ENCODE results near the gene CTNS. TPM values are rescaled to one million over a fixed set of nuclear protein-coding genes. Genes with fewer than 3 reads are reported as not detected.

CTNS gene
- total RNA-seq = 10 to 100 TPM in 1 of 2 donors, 1 to 10 TPM in 1; 6.6 to 23.3 TPM

GRCh38 chr17:3636154-3636907, at the start of gene CTNS, which contains the start of gene SHPK:
Gene CTNS (plus strand): TSS chr17:3636760. CDS start chr17:3640207, 3,447 bp downstream.
Gene SHPK (minus strand): TSS chr17:3636250. CDS start chr17:3636219, 31 bp downstream.
- ATAC-seq (ENCODE audit: insufficient number of reproducible peaks, low FRiP score, low read depth) = peak; percentile 96
- H3K27ac ChIP-seq = peak within 1 kb of the TSS; percentile 96 to 98
- no peak for TF ChIP-seq CTCF (IDR thresholded peaks at IDR 0.05)
- no peaks in the 10 kb centered on the region for H3K36me3 ChIP-seq
- no peaks in the 10 kb centered on the region for H3K27me3 ChIP-seq (replicated peaks; ENCODE audit: insufficient read depth)
- H3K9me3 ChIP-seq = no peaks in the 10 kb centered on the region
- peak within 1 kb of the TSS; percentile 96 for H3K4me3 ChIP-seq
- H3K4me1 ChIP-seq (ENCODE audit: control insufficient read depth in 1 of 2, low read depth in 2 of 2) = peaks cover 20 to 25% of the 10 kb centered on the region in 2 donors
- peak; percentile 90 for DNase-seq (ENCODE audit: low spot score)

GRCh38 chr17:3589784-3590183, 46.8 kb upstream of the CTNS start:
- DNase-seq (ENCODE audit: low spot score) = no peak
- H3K27me3 ChIP-seq (replicated peaks; ENCODE audit: insufficient read depth) = no peaks in the 10 kb centered on the region
- no peaks in the 10 kb centered on the region for H3K9me3 ChIP-seq
- TF ChIP-seq CTCF (IDR thresholded peaks at IDR 0.05) = no peak
- H3K4me1 ChIP-seq (ENCODE audit: control insufficient read depth in 1 of 2, low read depth in 2 of 2) = no peaks in the 10 kb centered on the region
- no peak overlapping the region for H3K4me3 ChIP-seq
- no peak for ATAC-seq (ENCODE audit: insufficient number of reproducible peaks, low FRiP score, low read depth)
- peaks cover 16% of the 10 kb centered on the region for H3K36me3 ChIP-seq
- H3K27ac ChIP-seq = no peak overlapping the region

- no peaks in the 10 kb centered on the region for H3K4me1 ChIP-seq (ENCODE audit: control insufficient read depth in 1 of 2, low read depth in 2 of 2)
- H3K4me3 ChIP-seq = no peak overlapping the region
- ATAC-seq (ENCODE audit: insufficient number of reproducible peaks, low FRiP score, low read depth) (no peak), DNase-seq (ENCODE audit: low spot score) (no peak)
- no peaks in the 10 kb centered on the region for H3K9me3 ChIP-seq
- H3K27me3 ChIP-seq (replicated peaks; ENCODE audit: insufficient read depth) = no peaks in the 10 kb centered on the region
- H3K27ac ChIP-seq = no peak overlapping the region
- H3K36me3 ChIP-seq = peaks cover 16% of the 10 kb centered on the region
- TF ChIP-seq CTCF (IDR thresholded peaks at IDR 0.05) = no peak
These were observed 46.3 kb upstream of the CTNS start for GRCh38 chr17:3590231-3590630.

- TF ChIP-seq CTCF (IDR thresholded peaks at IDR 0.05) = no peak
- Histone ChIP-seq H3K27me3 (replicated peaks; ENCODE audit: insufficient read depth) (no peaks in the 10 kb centered on the region), H3K9me3 (no peaks in the 10 kb centered on the region), H3K27ac (no peak overlapping the region), H3K4me1 (ENCODE audit: control insufficient read depth in 1 of 2, low read depth in 2 of 2) (no peaks in the 10 kb centered on the region), H3K4me3 (no peak overlapping the region), H3K36me3 (peaks cover 16% of the 10 kb centered on the region)
- ATAC-seq (ENCODE audit: insufficient number of reproducible peaks, low FRiP score, low read depth) (no peak), DNase-seq (ENCODE audit: low spot score) (no peak)
These were observed 45.8 kb upstream of the CTNS start for GRCh38 chr17:3590768-3591167.

GRCh38 chr17:3592216-3592860, 44.2 kb upstream of the CTNS start:
- no peak overlapping the region for H3K27ac ChIP-seq
- no peak for TF ChIP-seq CTCF (IDR thresholded peaks at IDR 0.05)
- H3K36me3 ChIP-seq = peaks cover 12% of the 10 kb centered on the region
- no peaks in the 10 kb centered on the region for H3K4me1 ChIP-seq (ENCODE audit: control insufficient read depth in 1 of 2, low read depth in 2 of 2)
- no peaks in the 10 kb centered on the region for H3K27me3 ChIP-seq (replicated peaks; ENCODE audit: insufficient read depth)
- DNase-seq (ENCODE audit: low spot score) (no peak), ATAC-seq (ENCODE audit: insufficient number of reproducible peaks, low FRiP score, low read depth) (no peak)
- no peaks in the 10 kb centered on the region for H3K9me3 ChIP-seq
- H3K4me3 ChIP-seq = no peak overlapping the region

All from thoracic aorta (tissue), 2 donors.